KMS-11 (cell line): ENCODE data around the gene ORMDL1.

Source experiments
- H2AFZ ChIP-seq: fragments of 200-600 bp; sonication (generic); 2 replicates; pipeline ENCODE4 v1.6.1; 2016; ENCODE audit warnings: antibody characterized with exemption, mixed run types, low read depth
- H3K27ac ChIP-seq: fragments of 200-600 bp; sonication (generic); 2 replicates; pipeline ENCODE4 v1.6.1; 2016; ENCODE audit warnings: mild to moderate bottlenecking, mixed run types
- H3K27me3 ChIP-seq: fragments of 200-600 bp; sonication (generic); 2 replicates; pipeline ENCODE4 v1.6.1; 2017; ENCODE audit warnings: mild to moderate bottlenecking, low read depth, mixed run types, moderate library complexity; ENCODE audit not compliant: insufficient read depth
- H3K36me3 ChIP-seq: fragments of 200-600 bp; sonication (generic); 2 replicates; pipeline ENCODE4 v1.6.1; 2017; ENCODE audit warnings: mild to moderate bottlenecking, mixed run types; ENCODE audit not compliant: insufficient read depth
- H3K4me1 ChIP-seq: fragments of 200-600 bp; sonication (generic); 2 replicates; pipeline ENCODE4 v1.6.1; 2016; ENCODE audit warnings: mild to moderate bottlenecking, low read depth, mixed run types; ENCODE audit not compliant: poor library complexity, severe bottlenecking
- H3K4me2 ChIP-seq: fragments of 200-600 bp; sonication (generic); 2 replicates; pipeline ENCODE4 v1.7.0; 2016; ENCODE audit warnings: mild to moderate bottlenecking, mixed run types
- H3K4me3 ChIP-seq: fragments of 200-600 bp; sonication (generic); IDR thresholded peaks from 2 replicates; pipeline ENCODE4 v1.6.1; 2017; ENCODE audit warnings: low read depth, low read length, mixed read lengths; ENCODE audit not compliant: insufficient read depth
- H3K79me2 ChIP-seq: fragments of 200-600 bp; sonication (generic); 2 replicates; pipeline ENCODE4 v1.6.1; 2016; ENCODE audit warnings: low read depth, mixed run types; ENCODE audit not compliant: insufficient read depth
- H3K9ac ChIP-seq: fragments of 200-600 bp; sonication (generic); 2 replicates; pipeline ENCODE4 v1.6.1; 2016; ENCODE audit warnings: mild to moderate bottlenecking, mixed run types
- H4K20me1 ChIP-seq: fragments of 200-600 bp; sonication (generic); 2 replicates; pipeline ENCODE4 v1.6.1; 2016; ENCODE audit warnings: mild to moderate bottlenecking, mixed run types; ENCODE audit not compliant: insufficient read depth
- TF ChIP-seq, protein P1 (sequence below): fragments of 200-600 bp; sonication (generic); conservative IDR thresholded peaks from 2 replicates; pipeline ENCODE4 v1.6.1; 2017; ENCODE audit warnings: low read depth, mild to moderate bottlenecking, antibody characterized with exemption, low read length, moderate library complexity, mixed read lengths

Gene ORMDL1

DNA sequence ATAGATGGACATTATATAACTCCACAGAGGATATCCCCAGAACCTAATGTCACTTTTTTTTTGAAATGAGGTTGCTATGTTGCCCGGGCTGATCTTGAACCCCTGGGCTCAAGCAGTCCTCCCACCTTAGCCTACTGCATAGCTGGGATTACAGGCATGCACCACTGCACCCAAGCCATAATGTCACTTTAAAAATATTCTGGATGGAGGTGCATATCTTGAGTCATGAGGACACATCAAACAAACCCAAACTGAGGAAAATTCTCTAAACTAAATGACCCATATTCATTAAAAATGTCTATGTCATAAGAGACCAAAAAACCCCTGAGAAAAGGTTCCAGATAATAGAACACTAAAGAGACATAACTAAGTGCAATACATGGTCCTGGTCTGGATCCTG is 57.9 kb downstream of the ORMDL1 start:
- Histone ChIP-seq H3K79me2 (no peaks in the 10 kb centered on the region), H3K9ac (no peak overlapping the region), H3K27ac (no peak overlapping the region), H3K36me3 (no peaks in the 10 kb centered on the region), H3K27me3 (no peaks in the 10 kb centered on the region), H4K20me1 (no peaks in the 10 kb centered on the region), H3K4me2 (no peak overlapping the region), H3K4me3 (no peak overlapping the region), H3K4me1 (no peaks in the 10 kb centered on the region), H2AFZ (no peak overlapping the region)
- TF ChIP-seq, protein P1, sequence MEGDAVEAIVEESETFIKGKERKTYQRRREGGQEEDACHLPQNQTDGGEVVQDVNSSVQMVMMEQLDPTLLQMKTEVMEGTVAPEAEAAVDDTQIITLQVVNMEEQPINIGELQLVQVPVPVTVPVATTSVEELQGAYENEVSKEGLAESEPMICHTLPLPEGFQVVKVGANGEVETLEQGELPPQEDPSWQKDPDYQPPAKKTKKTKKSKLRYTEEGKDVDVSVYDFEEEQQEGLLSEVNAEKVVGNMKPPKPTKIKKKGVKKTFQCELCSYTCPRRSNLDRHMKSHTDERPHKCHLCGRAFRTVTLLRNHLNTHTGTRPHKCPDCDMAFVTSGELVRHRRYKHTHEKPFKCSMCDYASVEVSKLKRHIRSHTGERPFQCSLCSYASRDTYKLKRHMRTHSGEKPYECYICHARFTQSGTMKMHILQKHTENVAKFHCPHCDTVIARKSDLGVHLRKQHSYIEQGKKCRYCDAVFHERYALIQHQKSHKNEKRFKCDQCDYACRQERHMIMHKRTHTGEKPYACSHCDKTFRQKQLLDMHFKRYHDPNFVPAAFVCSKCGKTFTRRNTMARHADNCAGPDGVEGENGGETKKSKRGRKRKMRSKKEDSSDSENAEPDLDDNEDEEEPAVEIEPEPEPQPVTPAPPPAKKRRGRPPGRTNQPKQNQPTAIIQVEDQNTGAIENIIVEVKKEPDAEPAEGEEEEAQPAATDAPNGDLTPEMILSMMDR: no peak

DNA sequence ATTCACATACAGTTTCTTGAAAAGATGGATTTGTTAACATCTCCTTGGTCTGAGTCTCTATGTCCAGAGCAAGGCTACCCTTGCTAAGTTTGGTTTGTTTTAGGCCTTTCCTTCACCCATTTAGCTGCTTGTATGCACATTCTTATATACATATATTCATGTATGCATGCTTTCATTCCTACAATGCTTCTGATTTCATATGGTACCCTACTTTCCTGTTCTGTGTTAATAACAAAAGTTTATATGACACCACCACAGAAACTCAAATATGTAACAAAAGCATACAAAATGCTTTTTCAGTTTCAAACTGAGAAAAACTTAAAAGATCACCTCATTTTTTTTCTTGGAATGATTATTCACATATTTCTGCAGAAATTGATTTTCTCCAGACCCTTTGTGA is 60.9 kb downstream of the ORMDL1 start:
- no peak overlapping the region for H3K9ac ChIP-seq
- no peak overlapping the region for H3K4me3 ChIP-seq
- TF ChIP-seq, protein P1: no peak
- no peak overlapping the region for H3K4me2 ChIP-seq
- H3K27ac ChIP-seq: no peak overlapping the region
- H3K79me2 ChIP-seq: no peaks in the 10 kb centered on the region
- H3K4me1 ChIP-seq: no peaks in the 10 kb centered on the region
- H3K36me3 ChIP-seq: no peaks in the 10 kb centered on the region
- H2AFZ ChIP-seq: no peak overlapping the region
- H3K27me3 ChIP-seq: no peaks in the 10 kb centered on the region
- H4K20me1 ChIP-seq: no peaks in the 10 kb centered on the region
